HepG2 (cell line): ENCODE data around the gene UBL5. TPM values are rescaled to one million over a fixed set of nuclear protein-coding genes. Genes with fewer than 3 reads are reported as not detected.
A peak's percentile ranks its signal among the peaks of the same experiment; 100 is the strongest.

Experiments
- FOXA1 ChIP-seq, 2 experiments: fragments of 450-650 bp in 1 of 2; sonication (generic) in 1 of 2; formaldehyde crosslinking in 1 of 2; IDR thresholded peaks; 2 replicates each; pipeline versions ENCODE4 v1.4.0 to v1.6.1; 2016 to 2020; ENCODE audit warnings: missing genetic modification reagents in 1 of 2
- GABPA ChIP-seq, 2 experiments: IDR thresholded peaks; 2 replicates each; pipeline ENCODE4 v1.6.1; 2011 to 2016; ENCODE audit warnings: low read depth in 2 of 2, low read length in 1 of 2, missing biosample characterization in 1 of 2, missing genetic modification characterization in 1 of 2
- MBD4 ChIP-seq: IDR thresholded peaks from 2 replicates; pipeline ENCODE4 v1.6.1; 2012; ENCODE audit warnings: low read length, inconsistent platforms, borderline replicate concordance
- MTA3 ChIP-seq: sonication (generic); formaldehyde crosslinking; IDR thresholded peaks from 2 replicates; pipeline ENCODE4 v1.4.0; 2020; ENCODE audit warnings: missing genetic modification reagents
- REXO4 ChIP-seq: sonication (generic); formaldehyde crosslinking; IDR thresholded peaks from 2 replicates; pipeline ENCODE4 v1.8.0; 2022; ENCODE audit warnings: missing genetic modification reagents, mild to moderate bottlenecking, borderline replicate concordance
- RXRA ChIP-seq: sonication (generic); formaldehyde crosslinking; IDR thresholded peaks from 2 replicates; pipeline ENCODE4 v1.5.1; 2020; ENCODE audit warnings: missing genetic modification reagents
- THAP9 ChIP-seq: sonication (generic); formaldehyde crosslinking; IDR thresholded peaks from 2 replicates; pipeline ENCODE4; 2020; ENCODE audit warnings: missing genetic modification reagents, mild to moderate bottlenecking, borderline replicate concordance
- ZBTB33 ChIP-seq: sonication (generic); formaldehyde crosslinking; IDR thresholded peaks from 2 replicates; pipeline ENCODE4 v1.4.0; 2020; ENCODE audit warnings: missing genetic modification reagents
- ZNF251 ChIP-seq: sonication (generic); formaldehyde crosslinking; IDR thresholded peaks from 2 replicates; pipeline ENCODE4 v1.9.0; 2021; ENCODE audit warnings: mild to moderate bottlenecking, missing genetic modification reagents
- ZNF672 ChIP-seq: sonication (generic); formaldehyde crosslinking; IDR thresholded peaks from 2 replicates; pipeline ENCODE4 v1.8.1; 2022; ENCODE audit warnings: missing genetic modification reagents
- ZSCAN25 ChIP-seq: sonication (generic); formaldehyde crosslinking; IDR thresholded peaks from 2 replicates; pipeline ENCODE4 v1.8.0; 2022; ENCODE audit warnings: mild to moderate bottlenecking, missing genetic modification reagents
- ZSCAN9 ChIP-seq: IDR thresholded peaks from 2 replicates; pipeline ENCODE4 v1.6.1; 2016; ENCODE audit warnings: borderline replicate concordance
- polyA plus RNA-seq, 8 experiments: library from polyadenylated mRNA; depleted of rRNA in 3 of 8; stranded (reverse) in 7 of 8; unstranded in 1 of 8; fragments of >200 nt; fragmentation: Illumina TruSeq in 4 of 8; extraction: Trizol in 4 of 8; gene quantifications; 2 replicates each; pipeline versions ENCODE4 v1.2.1 to v1.2.3, GENCODE V29; 2011 to 2016; ENCODE audit warnings: low read depth in 4 of 8, missing spikeins in 1 of 8, mixed read lengths in 1 of 8; ENCODE audit not compliant: insufficient read depth in 1 of 8
- total RNA-seq, 5 experiments: library from RNA; depleted of rRNA; stranded (reverse); fragments of >200 nt; fragmentation: Illumina TruSeq; extraction: Trizol; gene quantifications; 2 replicates each; pipeline ENCODE4 v1.2.3, GENCODE V29; 2016; ENCODE audit warnings: low read depth in 1 of 5

The UBL5 gene
- total and polyA plus RNA-seq, 2 of the 13 experiments (the other 11 are each of a cell fraction or from before 2014, with no cell fraction given) = 373 to 487 TPM

GRCh38 chr19:9785367-9786331 lies 42.1 kb upstream of the UBL5 start (continued):
- no peak for TF ChIP-seq REXO4 (CRISPR knock-in tag)
- peak; percentile 60; the same call in 1 of the 2 replicates for TF ChIP-seq RXRA (CRISPR knock-in tag)
- no peak for TF ChIP-seq GABPA (IDR thresholded peaks at IDR 0.05; ENCODE audit: low read depth, low read length)
- peak; percentile 2; the same call in 1 of the 2 replicates for TF ChIP-seq GABPA (CRISPR knock-in tag; IDR thresholded peaks at IDR 0.05; ENCODE audit: low read depth)
- TF ChIP-seq ZSCAN25 (CRISPR knock-in tag) = no peak
- peak; percentile 18; the same call in 1 of the 2 replicates for TF ChIP-seq THAP9 (CRISPR knock-in tag)
- TF ChIP-seq ZSCAN9 (CRISPR knock-in tag) = no peak
- TF ChIP-seq ZNF672 = no peak
- no peak for TF ChIP-seq FOXA1 (IDR thresholded peaks at IDR 0.05)
- TF ChIP-seq FOXA1 (CRISPR knock-in tag; IDR thresholded peaks at IDR 0.05) = no peak
- TF ChIP-seq ZBTB33 (CRISPR knock-in tag) = no peak
- TF ChIP-seq ZNF251 (CRISPR knock-in tag) = no peak
- no peak for TF ChIP-seq MTA3
- no peak for TF ChIP-seq MBD4
